Activated T-cell treated with anti-CD3 and anti-CD28 coated beads, Interleukin-2, amount 50 U/mL, for 1 hour (primary cell): ENCODE results near the gene OSBPL10.

Source experiments
- DNase-seq: peaks from one replicate; pipeline ENCODE4 v3.0.0-alpha.2; 2020

The OSBPL10 gene

GRCh38 chr3:31763731-31764130 lies 217.3 kb downstream of the OSBPL10 start:
- DNase-seq = no peak

GRCh38 chr3:31762888-31763351 lies 218.1 kb downstream of the OSBPL10 start:
- DNase-seq = no peak

DNA sequence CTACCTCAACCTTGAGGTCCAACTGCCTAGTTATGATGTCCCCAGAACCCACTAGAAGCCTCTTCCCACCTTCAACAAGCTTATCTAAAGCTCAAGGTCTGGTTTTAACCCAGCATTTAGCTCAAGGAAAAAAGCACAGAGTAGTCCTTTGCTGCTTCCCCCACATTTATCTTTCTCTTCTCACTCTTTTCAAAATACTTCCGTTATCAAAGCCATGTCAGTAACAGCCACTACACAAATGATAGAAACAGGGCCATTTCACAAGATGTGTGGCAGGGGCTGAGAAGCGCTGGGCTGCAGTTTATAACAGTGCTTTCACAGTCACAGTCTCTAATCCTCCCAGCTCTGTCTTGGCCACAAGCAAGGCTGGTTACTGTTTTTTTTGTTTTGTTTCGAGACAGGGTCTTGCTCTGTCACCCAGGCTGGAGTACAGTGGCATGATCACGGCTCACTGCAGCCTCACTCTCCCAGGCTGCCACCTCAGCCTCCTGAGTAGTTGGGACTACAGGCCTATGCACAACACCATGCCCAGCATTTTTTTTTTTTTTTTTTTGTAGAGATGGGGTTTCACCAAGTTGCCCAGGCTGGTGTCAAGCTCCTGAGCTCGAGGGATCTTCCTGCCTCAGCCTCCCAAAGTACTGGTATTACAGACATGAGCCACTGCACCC lies 218.8 kb downstream of the OSBPL10 start:
- no peak for DNase-seq

- DNase-seq = no peak
Observed at GRCh38 chr3:31760654-31761053, 220.4 kb downstream of the OSBPL10 start.

DNA sequence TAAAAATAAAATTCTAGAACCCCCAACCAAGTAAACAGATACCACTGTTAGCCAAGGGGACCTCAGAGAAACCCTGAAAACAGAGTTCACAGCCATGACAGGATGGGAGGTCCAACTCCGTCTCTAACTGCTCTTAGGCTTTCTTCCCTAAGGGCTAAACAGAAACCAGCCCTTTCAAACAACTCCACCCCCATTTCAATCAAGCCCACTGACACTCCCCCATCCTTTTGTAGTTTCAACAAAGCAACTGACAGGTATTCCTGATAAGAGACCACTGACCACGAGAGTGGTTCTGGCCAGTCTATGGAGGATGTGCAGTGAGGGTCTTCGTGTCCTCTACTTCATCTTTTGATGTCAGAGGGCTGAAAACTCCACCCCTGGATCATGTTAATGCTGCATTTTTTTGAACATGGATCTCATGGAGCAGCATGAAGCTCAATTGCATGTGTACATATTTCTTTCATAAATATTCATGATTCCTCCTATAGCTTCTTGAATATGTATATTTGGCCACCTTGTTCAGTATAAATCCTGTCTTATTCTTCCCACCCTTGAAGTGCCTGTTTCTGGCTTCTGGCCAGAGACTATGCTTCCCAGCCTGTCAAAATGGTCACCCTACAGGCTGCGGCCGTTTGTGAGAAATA lies 222.6 kb downstream of the OSBPL10 start:
- no peak for DNase-seq

GRCh38 chr3:31755926-31756658 lies 225.0 kb downstream of the OSBPL10 start:
- no peak for DNase-seq

DNA sequence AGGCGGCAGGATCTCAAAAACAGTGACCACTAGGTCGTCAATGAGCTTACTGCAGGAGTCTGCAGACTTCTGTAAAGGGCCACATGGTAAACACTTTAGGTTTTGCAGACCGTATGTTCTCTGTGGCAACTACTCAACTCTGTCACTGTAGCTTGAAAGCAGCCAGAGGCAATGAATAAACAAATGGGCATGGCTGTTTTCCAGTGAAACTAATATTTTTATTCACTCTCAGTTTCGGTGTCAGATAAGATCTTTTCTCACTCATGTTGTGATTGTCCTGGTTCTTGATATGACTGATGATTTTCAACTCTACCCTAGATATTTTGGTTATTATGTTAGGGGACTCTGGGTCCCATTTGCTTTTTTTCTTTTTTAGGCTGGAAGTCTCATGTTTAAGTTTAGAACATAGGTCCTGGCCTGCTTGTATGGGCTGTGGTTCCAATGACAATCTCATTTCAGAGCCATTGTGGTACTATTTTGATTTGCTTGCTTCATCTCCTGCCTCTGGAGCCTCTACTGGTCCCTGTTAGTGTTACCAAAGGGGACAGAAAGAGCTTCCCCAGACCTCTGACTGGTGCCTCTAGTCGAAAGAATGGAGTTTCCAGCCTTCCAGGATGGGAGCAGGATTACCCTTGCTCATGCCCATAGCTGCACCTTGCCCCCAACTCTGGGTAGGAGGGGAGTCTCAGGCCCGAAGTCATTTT lies 226.3 kb downstream of the OSBPL10 start:
- no peak for DNase-seq

GRCh38 chr3:31753050-31753425 lies 228.0 kb downstream of the OSBPL10 start:
- no peak for DNase-seq

DNA sequence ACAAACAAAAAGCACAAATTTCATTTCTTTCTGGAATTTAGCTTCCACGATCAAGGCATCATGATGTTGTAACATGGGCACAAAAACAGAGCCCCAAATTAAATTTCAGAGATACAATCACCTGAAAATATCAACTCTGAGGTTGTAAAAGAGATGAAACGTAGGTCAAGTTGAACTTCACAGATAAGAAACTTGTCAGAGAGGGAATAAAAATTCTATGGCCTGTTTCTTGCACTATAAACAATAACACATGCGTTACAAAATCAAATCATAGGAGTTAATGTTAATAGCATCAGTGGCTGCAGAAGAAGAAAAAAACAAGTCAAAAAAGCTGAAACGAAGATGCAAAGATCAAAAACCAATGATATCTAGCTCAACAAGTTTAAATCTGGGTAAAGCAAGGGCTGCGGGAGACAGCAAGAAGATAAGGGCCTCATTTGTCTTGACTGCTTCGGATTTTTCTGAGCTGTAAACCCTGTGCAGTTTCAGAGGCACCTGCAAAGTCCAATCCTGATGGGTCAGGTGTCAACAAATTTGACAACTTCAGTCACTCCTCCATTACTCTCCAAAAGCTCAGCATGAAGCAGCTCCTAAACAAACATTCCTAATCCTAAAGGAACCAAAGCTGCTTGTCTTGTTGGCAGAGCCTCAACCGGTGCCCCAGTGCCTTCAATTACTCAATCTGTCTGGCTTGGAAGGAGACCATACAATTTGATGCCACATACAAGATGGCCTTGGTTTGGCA lies 228.6 kb downstream of the OSBPL10 start:
- DNase-seq = no peak

- DNase-seq = no peak
Observed at GRCh38 chr3:31750341-31750740, 230.7 kb downstream of the OSBPL10 start.

DNA sequence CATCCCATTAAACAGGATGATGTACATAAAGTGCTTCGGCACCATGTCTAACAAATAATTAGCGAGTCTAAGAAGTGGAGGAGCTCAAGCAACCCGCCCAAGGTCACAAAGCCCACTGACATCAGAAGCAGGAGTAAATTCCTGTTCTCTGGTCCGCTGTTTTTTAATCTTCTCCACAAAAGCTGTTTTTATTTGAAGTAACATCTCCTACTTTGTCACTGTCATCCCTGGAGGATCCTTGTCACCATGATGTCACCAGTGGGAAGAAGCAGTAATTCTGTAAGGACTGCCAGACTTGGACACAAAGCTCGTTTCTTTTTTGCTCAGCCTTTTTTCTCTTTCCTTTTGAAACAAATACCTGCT lies 232.1 kb downstream of the OSBPL10 start:
- DNase-seq = no peak

- no peak for DNase-seq
Observed at GRCh38 chr3:31748281-31748932, 232.7 kb downstream of the OSBPL10 start.

GRCh38 chr3:31747785-31748184 lies 233.3 kb downstream of the OSBPL10 start:
- DNase-seq = no peak

GRCh38 chr3:31744913-31745312 lies 236.1 kb downstream of the OSBPL10 start:
- no peak for DNase-seq

GRCh38 chr3:31743331-31744089 lies 237.6 kb downstream of the OSBPL10 start:
- no peak for DNase-seq

- no peak for DNase-seq
Observed at GRCh38 chr3:31740397-31740796, 240.7 kb downstream of the OSBPL10 start.

- no peak for DNase-seq
Observed at GRCh38 chr3:31738412-31738811, 242.7 kb downstream of the OSBPL10 start.

DNA sequence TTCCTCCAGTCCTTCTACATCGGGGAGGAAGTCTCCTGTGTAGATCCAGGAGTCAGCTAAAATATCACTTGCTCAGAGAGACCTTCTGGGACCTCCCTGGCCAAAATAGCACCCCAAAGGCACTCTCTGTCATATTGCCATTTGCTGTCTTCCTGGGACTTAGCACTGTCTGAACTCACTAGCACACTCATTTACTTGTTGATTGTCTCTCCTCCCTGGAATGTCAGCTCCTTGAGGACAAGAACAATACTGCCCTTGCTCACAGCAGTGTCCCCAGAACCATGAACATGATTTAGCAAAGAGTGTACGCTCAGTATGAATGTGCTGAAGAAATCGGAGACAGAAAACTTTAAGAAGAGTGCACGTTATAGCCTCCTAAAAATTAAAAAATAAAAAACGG lies 245.4 kb downstream of the OSBPL10 start:
- DNase-seq = no peak

GRCh38 chr3:31733234-31733667 lies 247.8 kb downstream of the OSBPL10 start:
- no peak for DNase-seq

DNA sequence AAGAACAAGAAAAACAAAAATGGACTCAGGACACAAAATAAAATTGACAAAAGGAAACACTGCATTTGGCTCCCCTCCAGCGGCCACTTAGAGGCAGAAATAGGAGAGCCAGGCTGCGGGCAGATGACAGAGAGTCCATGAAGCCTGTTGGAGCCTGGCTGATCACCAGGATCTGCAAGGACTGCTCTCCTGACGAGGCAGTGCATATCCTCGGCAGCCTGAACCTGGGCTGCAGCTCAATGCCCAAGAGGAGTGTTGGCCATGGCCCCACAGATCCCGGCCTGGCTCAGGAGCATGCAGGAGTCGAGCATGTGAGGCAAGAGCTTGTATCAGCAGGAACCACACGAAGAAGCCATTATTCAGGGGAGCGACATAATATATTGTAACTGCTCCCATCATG lies 248.5 kb downstream of the OSBPL10 start:
- DNase-seq = no peak

- DNase-seq = no peak
Observed at GRCh38 chr3:31729573-31729972, 251.5 kb downstream of the OSBPL10 start.
